Activated T-helper 1 cell treated with anti-CD3 and anti-CD28 coated beads, Interleukin-12 subunit alpha, Interleukin-12 subunit beta, Interleukin-2, Interleukin-4 antibody, amounts not matched to agents 30 ng/mL and 10 ng/mL and 1 ng/mL, durations not matched to agents 14 hours and 24 hours and 36 hours (primary cell): ENCODE data around the gene PDE9A. TPM values are rescaled to one million over a fixed set of nuclear protein-coding genes. Genes with fewer than 3 reads are reported as not detected.
"Not testable (repeated sequence)": the region's sequence is repeated elsewhere in the genome, so short reads cannot be mapped to it uniquely, and the experiment has no call there.

Experiments used
- DNase-seq: peaks from one replicate; pipeline ENCODE4 v3.0.0; 2021; ENCODE audit warnings: low spot score
- H3K27ac Mint-ChIP-seq: one replicate; pipeline ENCODE4 v1.8.0; 2021; ENCODE audit warnings: mild to moderate bottlenecking, mixed read lengths
- H3K27me3 Mint-ChIP-seq: one replicate; pipeline ENCODE4 v1.8.0; 2022; ENCODE audit warnings: mild to moderate bottlenecking, moderate library complexity, mixed read lengths; ENCODE audit not compliant: insufficient read depth
- H3K36me3 Mint-ChIP-seq: one replicate; pipeline ENCODE4 v1.8.0; 2021; ENCODE audit warnings: low read depth, mixed read lengths
- H3K4me1 Mint-ChIP-seq: one replicate; pipeline ENCODE4 v1.8.0; 2021; ENCODE audit warnings: low read depth, mixed read lengths
- H3K4me3 Mint-ChIP-seq: one replicate; pipeline ENCODE4 v1.8.0; 2021; ENCODE audit warnings: mild to moderate bottlenecking, moderate library complexity, mixed read lengths
- H3K9me3 Mint-ChIP-seq: one replicate; pipeline ENCODE4 v1.8.0; 2021; ENCODE audit warnings: mixed read lengths
- intact Hi-C: fragments of 100-400 bp; cut with micrococcal nuclease; formaldehyde crosslinking; loops from one replicate; pipeline ENCODE4 v1.15.1; 2024
- total RNA-seq: library from RNA; stranded (reverse); gene quantifications from 2 replicates; pipeline ENCODE4 v1.2.3, GENCODE V29; 2022

The PDE9A gene
- total RNA-seq, 1 donor from 2014 or later, result 9.6 TPM

DNA sequence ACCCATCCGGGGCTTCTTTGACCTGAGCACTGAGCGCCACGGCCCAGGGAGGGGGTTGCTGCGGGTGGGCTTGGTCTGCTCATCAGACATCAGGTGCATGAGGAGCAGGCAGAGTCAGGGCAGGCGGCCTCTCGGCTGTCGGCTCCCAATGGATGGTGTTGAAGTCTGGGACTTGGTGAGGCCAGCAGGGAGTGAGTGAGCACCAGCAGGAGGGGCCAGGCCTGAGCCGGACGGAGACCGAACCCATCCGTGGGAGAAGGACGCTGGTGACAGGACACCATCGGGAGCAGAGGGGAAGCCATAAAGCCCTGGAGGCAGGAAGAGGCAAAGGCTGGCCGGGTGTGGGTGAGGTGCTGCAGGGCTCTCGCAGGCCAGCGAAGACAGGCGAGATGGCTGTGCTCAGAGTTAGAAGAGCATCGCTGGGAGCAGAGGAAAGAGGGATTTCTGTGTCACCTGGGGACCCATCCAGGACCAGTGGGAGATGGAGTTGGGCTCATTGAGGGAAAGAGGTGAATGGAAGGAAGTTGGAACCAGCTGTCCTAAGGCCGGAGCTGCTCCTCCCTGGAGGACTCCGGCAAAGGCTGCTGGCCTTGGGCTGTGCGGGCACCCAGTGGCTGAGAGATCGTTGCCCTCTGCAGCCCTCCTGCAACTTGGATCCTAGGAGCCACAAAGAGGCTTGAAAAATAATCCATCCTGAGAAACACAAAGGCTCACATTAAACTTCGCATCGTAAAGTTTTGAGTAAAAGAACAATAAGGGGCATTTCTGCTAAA, 49.9 kb downstream of the PDE9A start:
- no peak for DNase-seq
- intact Hi-C loops, result no loop called here
- Mint-ChIP-seq H3K4me3 (no peak overlapping the region), H3K36me3 (peaks cover 2% of the 10 kb centered on the region), H3K27ac (no peak overlapping the region), H3K9me3 (no peaks in the 10 kb centered on the region), H3K4me1 (no peaks in the 10 kb centered on the region), H3K27me3 (no peaks in the 10 kb centered on the region)

DNA sequence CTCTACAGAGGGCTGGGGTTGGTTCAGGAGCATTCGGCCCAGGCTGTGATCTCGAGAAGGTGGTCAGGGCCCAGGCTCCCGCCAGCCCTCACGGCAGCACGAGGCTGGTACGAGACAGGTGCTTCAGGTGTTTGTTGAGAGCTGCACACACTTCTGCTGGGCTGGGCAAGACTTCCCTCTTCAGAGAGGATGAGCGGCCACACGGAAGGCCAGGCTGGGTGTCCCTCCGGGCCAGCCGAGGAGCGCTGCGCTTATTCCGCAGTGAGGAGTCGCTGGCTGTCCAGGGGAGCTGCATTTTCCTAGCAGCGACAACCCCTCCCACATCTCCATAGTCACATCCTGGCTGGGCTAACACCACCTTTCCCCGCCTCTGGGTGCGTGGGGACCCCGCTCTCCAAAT, 50.5 kb downstream of the PDE9A start:
- Mint-ChIP-seq H3K9me3 (no peaks in the 10 kb centered on the region), H3K27ac (no peak overlapping the region), H3K4me3 (no peak overlapping the region), H3K4me1 (no peaks in the 10 kb centered on the region), H3K27me3 (no peaks in the 10 kb centered on the region), H3K36me3 (peaks cover 2% of the 10 kb centered on the region)
- no peak for DNase-seq
- intact Hi-C loops, result no loop called here

DNA sequence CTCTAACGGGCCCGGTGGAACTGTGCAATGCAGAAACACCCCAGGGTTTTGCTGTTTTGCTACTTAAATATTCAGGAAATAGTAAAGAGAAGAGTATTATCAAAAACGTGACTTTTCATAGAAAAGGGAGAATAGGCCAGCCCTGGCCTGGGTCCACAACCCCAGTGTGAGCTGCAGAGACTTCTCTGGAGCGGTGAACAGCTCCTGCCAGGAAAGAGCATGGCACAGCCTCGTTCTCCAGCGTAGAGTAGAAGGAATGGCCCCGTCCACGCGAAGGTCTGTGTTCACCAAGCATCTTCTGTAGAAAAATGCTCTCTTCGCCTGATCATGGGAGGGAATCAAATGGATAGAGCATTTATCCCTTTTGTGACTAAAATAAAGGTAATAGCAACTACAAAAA, 51.4 kb downstream of the PDE9A start:
- no peaks in the 10 kb centered on the region for H3K9me3 Mint-ChIP-seq
- no peak overlapping the region for H3K27ac Mint-ChIP-seq
- intact Hi-C loops, result no loop called here
- no peaks in the 10 kb centered on the region for H3K4me1 Mint-ChIP-seq
- H3K36me3 Mint-ChIP-seq, result peaks cover 2% of the 10 kb centered on the region
- no peak overlapping the region for H3K4me3 Mint-ChIP-seq
- no peak for DNase-seq
- H3K27me3 Mint-ChIP-seq, result no peaks in the 10 kb centered on the region

DNA sequence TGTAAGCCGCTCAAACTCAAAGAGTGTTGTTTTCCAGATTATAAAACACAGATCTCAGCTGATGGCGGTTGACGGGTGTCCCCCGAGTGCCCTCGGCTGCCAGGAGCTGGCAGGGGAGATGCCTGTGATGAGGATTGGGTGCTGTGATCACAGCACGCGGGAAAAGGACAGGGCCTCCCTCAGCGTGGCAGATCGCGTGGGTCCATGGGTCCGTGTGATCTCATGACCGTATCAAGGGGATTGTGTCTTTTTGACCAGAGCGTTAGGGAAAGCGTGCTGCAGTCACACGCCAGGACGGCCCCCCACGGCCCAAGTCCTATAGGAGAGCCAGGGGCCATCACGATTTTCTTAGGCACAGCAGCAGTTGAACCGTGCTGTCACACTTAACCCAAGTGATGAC, 51.9 kb downstream of the PDE9A start:
- H3K4me1 Mint-ChIP-seq, result no peaks in the 10 kb centered on the region
- H3K27me3 Mint-ChIP-seq, result no peaks in the 10 kb centered on the region
- H3K9me3 Mint-ChIP-seq, result no peaks in the 10 kb centered on the region
- intact Hi-C loops, result no loop called here
- DNase-seq, result no peak
- H3K4me3 Mint-ChIP-seq, result no peak overlapping the region
- H3K27ac Mint-ChIP-seq, result no peak overlapping the region
- H3K36me3 Mint-ChIP-seq, result peaks cover 2% of the 10 kb centered on the region

DNA sequence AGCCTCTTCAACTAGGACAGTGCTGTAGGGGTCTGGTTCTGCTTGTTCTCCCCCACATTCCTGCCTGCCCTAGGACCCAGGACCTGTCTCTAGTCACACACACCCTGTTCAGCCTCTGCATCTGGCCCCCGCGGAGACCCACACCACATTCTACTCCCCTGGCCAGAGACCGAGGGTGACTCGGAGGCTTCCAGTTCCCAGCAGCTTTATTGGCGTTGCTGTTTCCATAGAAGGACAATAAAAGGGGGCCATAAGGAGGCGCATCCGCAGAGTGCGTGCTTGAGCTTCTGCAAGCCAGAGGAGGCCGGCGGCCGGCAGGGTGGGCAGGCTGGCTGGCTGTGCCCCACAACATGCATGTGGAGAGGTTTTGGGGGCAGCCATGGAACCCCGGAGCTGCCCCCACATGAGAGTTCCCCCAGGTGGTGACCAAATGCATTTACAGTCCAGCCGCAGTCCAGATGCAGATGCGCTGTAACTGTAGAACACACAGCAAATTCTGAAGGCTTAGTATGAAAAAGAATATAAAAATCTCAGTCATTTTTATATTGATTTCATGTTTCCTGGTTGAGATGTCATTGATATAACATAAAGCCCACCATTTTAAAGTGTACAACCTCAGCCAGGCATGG, 52.4 kb downstream of the PDE9A start:
- Mint-ChIP-seq H3K4me3 (no peak overlapping the region), H3K36me3 (peaks cover 2% of the 10 kb centered on the region), H3K9me3 (no peaks in the 10 kb centered on the region), H3K4me1 (no peaks in the 10 kb centered on the region), H3K27me3 (no peaks in the 10 kb centered on the region), H3K27ac (no peak overlapping the region)
- no peak for DNase-seq
- intact Hi-C loops, result no loop called here

DNA sequence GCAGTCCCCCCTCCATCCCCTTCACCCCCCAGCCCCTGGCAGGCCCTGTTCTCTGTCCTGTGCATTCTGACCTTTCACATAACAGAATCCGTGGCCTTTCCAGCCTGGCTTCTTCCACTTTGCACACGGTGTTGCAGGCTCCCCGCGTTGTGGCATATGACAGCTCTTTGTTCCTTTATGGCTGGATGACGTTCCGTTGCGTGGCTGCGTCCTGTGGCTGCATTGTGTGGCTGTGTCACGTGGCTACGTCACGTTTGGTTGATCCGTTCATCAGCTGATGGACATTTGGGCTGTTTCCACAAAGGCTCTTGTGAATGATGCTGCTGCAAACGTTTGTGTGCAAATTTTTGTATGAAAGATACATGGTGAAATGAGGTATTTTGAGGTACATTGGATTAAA, 53.3 kb downstream of the PDE9A start:
- H3K27ac Mint-ChIP-seq, result no peak overlapping the region

DNA sequence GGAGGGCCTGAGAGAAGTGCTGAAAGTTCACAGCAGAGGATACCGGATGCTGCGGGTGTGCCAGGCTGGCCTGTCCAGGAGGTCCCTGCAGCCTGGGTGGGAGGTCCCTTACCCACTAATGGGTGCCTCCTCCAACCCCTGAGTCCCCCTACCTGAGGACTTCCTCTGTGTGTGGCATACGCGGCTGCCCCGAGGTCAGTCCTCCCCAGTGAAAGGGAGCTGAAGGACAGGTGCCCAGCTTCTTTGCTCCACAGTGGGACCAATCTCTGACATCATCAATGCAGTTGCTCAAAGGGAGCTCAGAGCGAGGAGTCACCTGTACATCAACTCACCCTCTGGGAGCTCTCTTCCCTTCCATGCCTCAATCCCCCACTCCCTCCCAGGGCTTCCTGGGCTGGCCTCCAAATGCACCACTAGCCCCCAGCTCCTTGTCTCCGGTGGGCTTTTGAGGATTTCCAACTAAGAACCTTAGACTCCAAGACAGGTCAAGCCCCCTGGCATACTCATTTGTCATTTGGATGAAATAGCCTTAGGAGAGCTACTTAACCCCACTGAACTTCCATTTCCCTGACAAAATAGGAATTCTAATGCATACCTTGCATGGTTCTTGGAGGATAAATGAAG, 53.9 kb downstream of the PDE9A start:
- no peak for DNase-seq
- Mint-ChIP-seq H3K27ac (no peak overlapping the region), H3K4me1 (no peaks in the 10 kb centered on the region), H3K4me3 (no peak overlapping the region), H3K36me3 (peaks cover 2% of the 10 kb centered on the region), H3K9me3 (no peaks in the 10 kb centered on the region), H3K27me3 (no peaks in the 10 kb centered on the region)
- intact Hi-C loops, result no loop called here

More for the DNA sequence above, 53.3 kb downstream of the PDE9A start:
- intact Hi-C loops, result no loop called here
- Mint-ChIP-seq H3K36me3 (peaks cover 2% of the 10 kb centered on the region), H3K27me3 (no peaks in the 10 kb centered on the region), H3K9me3 (no peaks in the 10 kb centered on the region), H3K4me3 (no peak overlapping the region), H3K4me1 (no peaks in the 10 kb centered on the region)
- no peak for DNase-seq

DNA sequence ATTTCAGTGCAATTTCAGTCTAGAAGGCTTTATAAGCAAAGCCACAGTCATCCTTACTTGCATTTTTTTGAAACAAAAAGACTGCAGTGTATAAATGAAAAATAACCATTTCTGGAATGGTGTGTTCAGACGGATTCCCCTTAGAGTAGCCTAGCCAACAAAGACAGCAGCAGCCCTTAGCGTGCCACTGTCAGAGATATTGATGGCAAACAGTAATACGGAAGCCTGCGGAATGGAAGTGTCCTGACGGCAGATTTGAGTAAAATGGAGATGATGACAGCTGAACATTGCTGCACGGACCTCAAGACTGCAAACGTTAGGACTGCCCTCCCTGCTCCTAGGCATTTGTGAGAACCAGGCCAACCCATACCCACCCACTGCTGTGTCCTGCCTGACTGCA, 54.7 kb downstream of the PDE9A start:
- Mint-ChIP-seq H3K4me1 (no peaks in the 10 kb centered on the region), H3K36me3 (no peaks in the 10 kb centered on the region), H3K27ac (no peak overlapping the region), H3K4me3 (no peak overlapping the region), H3K9me3 (no peaks in the 10 kb centered on the region), H3K27me3 (no peaks in the 10 kb centered on the region)
- DNase-seq, result no peak
- intact Hi-C loops, result no loop called here

DNA sequence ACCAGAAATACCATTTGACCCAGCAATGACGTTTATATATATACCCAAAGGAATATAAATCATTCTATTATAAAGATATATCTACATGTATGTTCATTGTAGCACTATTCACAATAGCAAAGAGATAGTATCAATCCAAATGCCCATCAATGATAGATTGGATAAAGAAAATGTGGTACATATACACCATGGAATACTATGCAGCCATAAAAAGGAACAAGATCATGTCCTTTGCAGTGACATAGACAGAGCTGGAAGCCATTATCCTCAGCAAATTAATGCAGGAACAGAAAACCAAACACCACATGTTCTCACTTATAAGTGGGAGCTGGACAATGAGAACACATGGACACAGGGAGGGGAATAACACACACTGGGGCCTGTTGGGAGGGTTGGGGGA, 55.5 kb downstream of the PDE9A start:
- intact Hi-C loops, H3K27me3 Mint-ChIP-seq, H3K4me3 Mint-ChIP-seq, H3K27ac Mint-ChIP-seq, H3K9me3 Mint-ChIP-seq, H3K36me3 Mint-ChIP-seq, DNase-seq, H3K4me1 Mint-ChIP-seq: not testable (repeated sequence)

DNA sequence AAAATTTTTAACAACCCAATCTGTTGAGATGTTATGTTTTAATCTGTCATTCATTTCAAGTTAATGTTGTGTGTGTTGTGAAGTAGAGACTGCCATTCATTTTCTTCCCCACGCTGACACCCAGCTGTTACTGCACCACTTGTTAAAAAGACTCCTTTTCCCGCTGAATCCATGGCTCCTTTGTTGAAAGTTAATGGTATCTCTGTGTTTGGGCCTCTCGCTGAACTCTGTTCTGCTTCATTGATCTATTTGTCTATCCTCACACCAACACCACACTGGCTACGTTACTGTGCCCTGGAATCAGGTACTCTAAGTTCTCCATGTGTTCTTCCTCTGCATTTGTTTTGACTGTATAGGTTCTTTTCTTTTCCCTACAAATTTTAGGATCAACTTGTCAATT, 58.2 kb downstream of the PDE9A start:
- H3K36me3 Mint-ChIP-seq, result no peaks in the 10 kb centered on the region
- H3K27ac Mint-ChIP-seq, result no peak overlapping the region
- intact Hi-C loops, result no loop called here

DNA sequence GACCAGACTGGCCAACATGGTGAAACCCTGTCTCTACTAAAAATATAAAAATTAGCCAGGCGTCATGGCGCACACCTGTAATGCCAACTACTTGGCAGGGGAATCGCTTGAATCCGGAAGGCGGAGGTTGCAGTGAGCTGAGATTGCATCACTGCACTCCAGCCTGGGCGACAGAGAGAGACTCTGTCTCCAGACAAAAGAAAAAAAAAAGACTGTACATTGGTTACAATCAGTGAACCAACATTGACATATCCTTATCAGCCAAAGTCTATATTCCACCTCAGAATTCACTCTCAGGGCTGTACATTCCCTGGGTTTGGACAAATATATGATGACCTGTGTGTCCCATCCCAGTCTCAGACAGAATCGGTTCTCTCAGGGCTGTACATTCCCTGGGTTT, 62.0 kb downstream of the PDE9A start:
- not testable (repeated sequence) for DNase-seq, H3K27ac Mint-ChIP-seq, H3K36me3 Mint-ChIP-seq

More for the DNA sequence above, 58.2 kb downstream of the PDE9A start:
- Mint-ChIP-seq H3K27me3 (peaks cover 2% of the 10 kb centered on the region), H3K9me3 (no peaks in the 10 kb centered on the region), H3K4me3 (no peak overlapping the region), H3K4me1 (no peaks in the 10 kb centered on the region)
- DNase-seq, result no peak

DNA sequence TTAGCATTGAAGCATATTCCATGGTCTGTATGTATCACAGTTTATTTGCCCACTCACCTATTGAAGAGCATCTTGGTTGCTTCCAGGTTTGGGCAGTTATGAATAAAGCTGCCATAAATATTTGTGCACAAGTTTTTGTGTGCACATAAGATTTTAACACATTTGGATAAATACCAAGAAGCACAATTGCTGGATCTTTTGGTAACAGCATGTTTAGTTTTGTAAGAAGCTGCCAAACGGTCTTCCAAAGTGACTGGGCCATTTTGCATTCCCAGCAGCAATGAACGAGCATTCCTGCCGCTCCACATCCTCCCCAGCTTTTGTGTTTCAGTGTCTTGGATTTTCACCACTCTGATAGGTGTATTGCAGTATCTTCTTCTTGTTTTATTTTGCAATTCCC, 62.7 kb downstream of the PDE9A start:
- H3K27me3 Mint-ChIP-seq, result peaks cover 2% of the 10 kb centered on the region

More for the DNA sequence above, 62.0 kb downstream of the PDE9A start:
- intact Hi-C loops, H3K4me3 Mint-ChIP-seq, H3K4me1 Mint-ChIP-seq, H3K27me3 Mint-ChIP-seq, H3K9me3 Mint-ChIP-seq: not testable (repeated sequence)

DNA sequence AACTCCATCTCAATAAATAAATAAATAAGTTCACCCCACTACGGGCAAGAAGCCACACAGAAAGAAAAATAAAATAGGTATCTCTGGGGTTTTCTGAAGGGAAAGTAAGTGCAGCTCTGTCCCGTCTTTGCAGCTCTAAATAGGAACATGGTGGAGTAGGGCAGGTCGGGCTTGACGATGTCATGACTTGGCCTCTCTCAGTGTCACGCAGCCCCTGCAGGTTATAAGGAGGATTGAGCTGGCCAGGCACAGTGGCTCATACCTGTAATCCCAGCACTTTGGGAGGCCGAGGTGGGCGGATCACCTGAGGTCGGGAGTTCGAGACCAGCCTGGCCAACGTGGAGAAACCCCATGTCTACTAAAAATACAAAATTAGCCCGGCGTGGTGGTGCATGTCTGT, 67.1 kb downstream of the PDE9A start:
- H3K36me3 Mint-ChIP-seq, H3K4me1 Mint-ChIP-seq, H3K4me3 Mint-ChIP-seq, H3K9me3 Mint-ChIP-seq, H3K27me3 Mint-ChIP-seq, DNase-seq, H3K27ac Mint-ChIP-seq, intact Hi-C loops: not testable (repeated sequence)

More for the DNA sequence above, 62.7 kb downstream of the PDE9A start:
- Mint-ChIP-seq H3K36me3 (no peaks in the 10 kb centered on the region), H3K9me3 (no peaks in the 10 kb centered on the region), H3K4me3 (no peak overlapping the region), H3K27ac (no peak overlapping the region), H3K4me1 (no peaks in the 10 kb centered on the region)
- DNase-seq, result no peak
- intact Hi-C loops, result no loop called here
